Right lobe of liver (tissue), 6 donors: ENCODE data around the gene ZNF331. TPM values are rescaled to one million over a fixed set of nuclear protein-coding genes. Genes with fewer than 3 reads are reported as not detected.

Source experiments
- ATAC-seq, 4 donors: fragments of 200-7000 bp; cut with Tn5 transposase; one replicate each; pipeline ENCODE4 v1.9.1; 2020; ENCODE audit warnings: mild to moderate bottlenecking in 4 of 4, moderate library complexity in 4 of 4
- DNase-seq, 3 donors: peaks; one replicate each; pipeline ENCODE4 v3.0.0-alpha.2; 2020
- H3K27ac ChIP-seq, 3 donors: fragments of 200-600 bp; one replicate each; pipeline ENCODE4 v1.8.0; 2022
- H3K27me3 ChIP-seq, 2 donors: fragments of 200-600 bp; one replicate each; pipeline ENCODE4 v1.8.0; 2022
- H3K36me3 ChIP-seq, 4 donors: fragments of 200-600 bp; sonication (generic) in 1 of 4; one replicate each; pipeline versions ENCODE4 v1.5.1 to v1.8.0; 2017 to 2022; ENCODE audit warnings: control low read depth in 1 of 4
- H3K4me1 ChIP-seq, 4 donors: fragments of 200-600 bp; sonication (generic) in 1 of 4; one replicate each; pipeline versions ENCODE4 v1.5.1 to v1.8.0; 2017 to 2022; ENCODE audit warnings: control low read depth in 1 of 4
- H3K4me3 ChIP-seq, 3 donors: fragments of 200-600 bp; one replicate each; pipeline ENCODE4 v1.8.0; 2022
- H3K9me3 ChIP-seq, 4 donors: fragments of 200-600 bp; sonication (generic) in 1 of 4; one replicate each; pipeline versions ENCODE4 v1.5.1 to v1.8.0; 2017 to 2022; ENCODE audit warnings: control low read depth in 1 of 4
- POLR2A ChIP-seq: fragments of 450-650 bp; IDR thresholded peaks from one replicate; pipeline ENCODE4 v1.6.1; 2017; ENCODE audit warnings: antibody characterized with exemption, mild to moderate bottlenecking
- WGBS: methylation state at CpG from one replicate; pipeline ENCODE4 v1.1.6; 2018; ENCODE audit warnings: low coverage, low lambda C conversion rate; ENCODE audit not compliant: insufficient coverage; ENCODE audit errors: missing lambda C conversion rate; 5-methylcytosine and 5-hydroxymethylcytosine counted together
- intact Hi-C, 2 donors: fragments of 100-400 bp; cut with DNase I; formaldehyde crosslinking; loops; one replicate each; pipeline versions ENCODE4 v1.11.2 to v1.14.1; 2022
- total RNA-seq, 6 experiments: library from RNA; depleted of rRNA in 2 of 6; stranded (reverse); fragments of >200 nt in 2 of 6; fragmentation: NEBNext Ultra II Directional in 3 of 6; extraction: Animal tissue kit (Norgen Biotek cat#: 25700) in 3 of 6; gene quantifications; one replicate each; pipeline versions ENCODE4 v1.1.0 to v1.2.4, GENCODE V29; 2016 to 2023
- TF ChIP-seq, protein P1 (sequence below), 4 donors: fragments of 200-600 bp in 3 of 4; fragments of 450-650 bp in 1 of 4; IDR thresholded peaks; one replicate each; pipeline versions ENCODE4 v1.5.1 to v1.8.0; 2016 to 2022; ENCODE audit warnings: antibody characterized with exemption in 4 of 4, mild to moderate bottlenecking in 2 of 4
- donor health status: DM: no; HTN: yes; CAD: no.
- donor health status: DM: no; HTN: no; CAD: no.
- donor health status: DM: no; HTN: no; CAD: no.
- donor health status: DM: no; HTN: yes; CAD: no.
- donor health status: DM: no; HTN: yes; CAD: no.

The ZNF331 gene
- total RNA-seq, 6 experiments from 2014 or later, result 2.0 to 5.8 (median 3.5) TPM

DNA sequence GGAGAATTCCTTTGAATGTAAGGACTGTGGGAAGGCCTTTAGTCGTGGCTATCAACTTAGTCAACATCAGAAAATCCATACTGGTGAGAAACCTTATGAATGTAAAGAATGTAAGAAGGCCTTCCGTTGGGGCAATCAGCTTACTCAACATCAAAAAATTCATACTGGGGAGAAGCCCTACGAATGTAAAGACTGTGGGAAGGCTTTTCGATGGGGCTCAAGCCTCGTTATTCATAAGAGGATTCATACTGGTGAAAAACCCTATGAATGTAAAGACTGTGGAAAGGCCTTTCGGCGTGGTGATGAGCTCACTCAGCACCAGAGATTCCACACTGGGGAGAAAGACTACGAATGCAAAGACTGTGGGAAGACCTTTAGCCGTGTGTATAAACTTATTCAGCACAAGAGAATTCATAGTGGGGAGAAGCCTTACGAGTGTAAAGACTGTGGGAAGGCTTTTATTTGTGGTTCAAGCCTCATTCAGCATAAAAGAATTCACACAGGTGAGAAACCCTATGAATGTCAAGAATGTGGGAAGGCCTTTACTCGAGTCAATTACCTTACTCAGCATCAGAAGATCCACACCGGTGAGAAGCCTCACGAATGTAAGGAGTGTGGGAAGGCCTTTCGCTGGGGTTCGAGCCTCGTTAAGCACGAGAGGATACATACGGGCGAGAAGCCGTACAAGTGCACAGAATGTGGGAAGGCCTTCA lies 39.2 kb downstream of the ZNF331 start:
- DNase-seq (no peak), ATAC-seq (no peak)
- Histone ChIP-seq H3K4me3 (no peak overlapping the region), H3K27me3 (no peaks in the 10 kb centered on the region), H3K36me3 (peaks cover 0 to 39% (median 13%) of the 10 kb centered on the region in 4 donors), H3K9me3 (peaks cover 0 to 25% (median 9%) of the 10 kb centered on the region in 4 donors), H3K27ac (no peak overlapping the region), H3K4me1 (no peaks in the 10 kb centered on the region)
- intact Hi-C loops, result no loop called here
- TF ChIP-seq, protein P1, sequence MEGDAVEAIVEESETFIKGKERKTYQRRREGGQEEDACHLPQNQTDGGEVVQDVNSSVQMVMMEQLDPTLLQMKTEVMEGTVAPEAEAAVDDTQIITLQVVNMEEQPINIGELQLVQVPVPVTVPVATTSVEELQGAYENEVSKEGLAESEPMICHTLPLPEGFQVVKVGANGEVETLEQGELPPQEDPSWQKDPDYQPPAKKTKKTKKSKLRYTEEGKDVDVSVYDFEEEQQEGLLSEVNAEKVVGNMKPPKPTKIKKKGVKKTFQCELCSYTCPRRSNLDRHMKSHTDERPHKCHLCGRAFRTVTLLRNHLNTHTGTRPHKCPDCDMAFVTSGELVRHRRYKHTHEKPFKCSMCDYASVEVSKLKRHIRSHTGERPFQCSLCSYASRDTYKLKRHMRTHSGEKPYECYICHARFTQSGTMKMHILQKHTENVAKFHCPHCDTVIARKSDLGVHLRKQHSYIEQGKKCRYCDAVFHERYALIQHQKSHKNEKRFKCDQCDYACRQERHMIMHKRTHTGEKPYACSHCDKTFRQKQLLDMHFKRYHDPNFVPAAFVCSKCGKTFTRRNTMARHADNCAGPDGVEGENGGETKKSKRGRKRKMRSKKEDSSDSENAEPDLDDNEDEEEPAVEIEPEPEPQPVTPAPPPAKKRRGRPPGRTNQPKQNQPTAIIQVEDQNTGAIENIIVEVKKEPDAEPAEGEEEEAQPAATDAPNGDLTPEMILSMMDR (IDR thresholded peaks at IDR 0.05), result no peak
- TF ChIP-seq POLR2A, result no peak
- 88% methylated on average over 20 of the region's 20 CpGs for WGBS

DNA sequence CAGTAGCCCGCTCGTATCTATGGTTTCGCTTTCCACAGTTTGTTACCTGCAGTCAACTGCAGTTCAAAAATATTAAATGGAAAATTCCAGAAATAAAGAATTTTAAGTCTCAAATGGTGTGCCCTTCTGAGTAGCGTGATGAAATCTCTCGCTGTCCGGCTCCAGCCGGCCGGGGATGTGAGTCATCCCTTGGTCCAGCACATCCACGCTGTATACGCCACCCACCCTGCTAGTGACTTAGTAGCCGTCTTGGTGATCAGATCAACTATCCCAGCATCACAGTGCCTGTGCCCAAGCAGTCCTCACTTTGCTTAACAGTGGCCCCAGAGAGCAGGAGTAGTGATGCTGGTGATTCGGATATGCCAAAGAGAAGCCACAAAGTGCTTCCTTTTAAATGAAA lies 40.0 kb downstream of the ZNF331 start:
- no peaks in the 10 kb centered on the region for H3K27me3 ChIP-seq
- intact Hi-C loops, result no loop called here
- no peak for DNase-seq
- no peak overlapping the region for H3K27ac ChIP-seq
- no peak for TF ChIP-seq POLR2A
- TF ChIP-seq, protein P1 (IDR thresholded peaks at IDR 0.05), result no peak
- ATAC-seq, result no peak
- 86% methylated on average over 11 of the region's 12 CpGs for WGBS
- H3K4me3 ChIP-seq, result no peak overlapping the region
- no peaks in the 10 kb centered on the region for H3K4me1 ChIP-seq
- H3K36me3 ChIP-seq, result peaks cover 0 to 39% (median 13%) of the 10 kb centered on the region in 4 donors
- H3K9me3 ChIP-seq, result peaks cover 0 to 25% (median 9%) of the 10 kb centered on the region in 4 donors

DNA sequence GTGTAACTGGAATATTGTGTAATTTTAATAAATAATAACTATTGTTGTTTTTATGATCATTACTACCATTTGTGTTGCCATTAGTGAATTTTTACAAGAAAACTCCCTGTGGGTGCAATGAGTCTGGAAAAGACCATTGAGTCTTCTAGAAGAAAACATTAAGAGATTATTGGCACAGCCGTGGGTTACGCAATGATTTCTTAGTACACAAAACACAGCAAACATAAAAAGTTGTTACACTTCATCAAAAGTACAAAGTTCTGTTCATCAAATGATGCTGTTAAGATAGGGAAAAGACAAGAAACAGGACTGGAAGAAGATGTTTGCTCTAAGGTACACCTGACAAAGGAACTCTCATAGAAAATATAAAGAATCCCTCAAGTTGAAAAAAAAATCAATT lies 41.6 kb downstream of the ZNF331 start:
- no peaks in the 10 kb centered on the region for H3K4me1 ChIP-seq
- peaks cover 0 to 30% (median 13%) of the 10 kb centered on the region in 4 donors for H3K36me3 ChIP-seq
- intact Hi-C loops, result no loop called here

DNA sequence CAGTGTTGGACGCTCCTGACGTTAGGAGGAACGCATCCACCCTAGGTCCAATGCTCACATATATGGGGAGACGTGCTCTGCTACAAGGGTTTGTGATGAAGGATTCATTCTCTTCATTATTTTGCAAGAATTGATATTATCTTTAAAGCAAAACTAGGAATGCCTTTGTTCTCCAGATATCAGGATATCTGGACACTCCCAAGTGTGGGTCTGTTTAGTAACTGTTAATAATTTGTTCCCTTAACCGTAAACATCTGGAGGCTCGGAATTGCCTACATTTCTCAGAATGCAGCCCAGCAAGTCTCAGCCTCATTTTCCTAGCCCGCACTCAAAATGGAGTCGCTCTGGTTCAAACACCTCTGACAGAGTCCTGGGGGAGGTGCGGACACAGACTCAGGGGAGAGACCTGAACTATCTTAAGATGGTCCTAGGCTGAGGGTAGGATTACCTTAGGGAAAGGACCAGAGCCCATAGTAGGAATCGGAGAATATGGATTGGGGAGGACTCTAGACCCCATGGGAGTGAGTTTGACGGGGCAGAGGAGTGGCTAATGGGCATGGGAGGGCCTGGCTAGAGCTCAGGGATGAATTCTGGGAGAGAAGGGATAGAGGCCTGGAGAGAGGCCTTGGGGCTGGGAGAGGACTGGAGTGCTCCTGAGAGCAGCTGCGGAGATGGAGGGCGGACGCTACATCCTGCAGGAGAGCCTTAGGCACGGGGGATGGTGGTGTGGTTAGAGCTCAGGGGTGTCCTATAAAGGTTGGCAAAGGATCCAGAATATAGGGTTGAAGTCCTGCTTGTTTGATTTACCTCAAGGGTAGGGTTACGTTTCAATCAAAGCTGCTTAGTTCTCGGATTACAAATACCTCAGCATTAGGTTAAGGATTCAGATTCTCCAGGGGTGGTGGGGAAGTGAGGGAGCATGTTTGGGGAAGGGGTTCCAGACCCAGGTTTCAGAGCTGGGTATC lies 43.2 kb downstream of the ZNF331 start:
- 84% methylated on average over 15 of the region's 17 CpGs for WGBS
- TF ChIP-seq POLR2A, result no peak
- TF ChIP-seq, protein P1 (IDR thresholded peaks at IDR 0.05), result no peak
- no peak overlapping the region for H3K27ac ChIP-seq
- peaks cover 0 to 25% (median 12%) of the 10 kb centered on the region in 4 donors for H3K36me3 ChIP-seq
- peaks cover 0 to 23% (median 9%) of the 10 kb centered on the region in 4 donors for H3K9me3 ChIP-seq
- no peak overlapping the region for H3K4me3 ChIP-seq
- DNase-seq, result no peak
- intact Hi-C loops, result no loop called here
- H3K4me1 ChIP-seq, result no peaks in the 10 kb centered on the region
- H3K27me3 ChIP-seq, result no peaks in the 10 kb centered on the region
- no peak for ATAC-seq

More for the DNA sequence above, 41.6 kb downstream of the ZNF331 start:
- TF ChIP-seq POLR2A, result no peak
- TF ChIP-seq, protein P1 (IDR thresholded peaks at IDR 0.05), result no peak
- WGBS, result 72% methylated on average over 2 of the region's 2 CpGs
- ATAC-seq (no peak), DNase-seq (no peak)
- Histone ChIP-seq H3K9me3 (peaks cover 0 to 25% (median 9%) of the 10 kb centered on the region in 4 donors), H3K27me3 (no peaks in the 10 kb centered on the region), H3K4me3 (no peak overlapping the region), H3K27ac (no peak overlapping the region)
